Tibial nerve (tissue), 4 donors: Measurements from ENCODE around the gene PCA3. TPM values are rescaled to one million over a fixed set of nuclear protein-coding genes. Genes with fewer than 3 reads are reported as not detected.

ENCODE experiments used
- DNase-seq, 2 donors: peaks; one replicate each; pipeline ENCODE4 v3.0.0-alpha.2; 2019; ENCODE audit warnings: low spot score in 2 of 2
- H3K27ac ChIP-seq, 4 donors: fragments of 200-600 bp; sonication (generic) in 3 of 4; one replicate each; pipeline ENCODE4 v1.5.1; 2017 to 2019; ENCODE audit warnings: mild to moderate bottlenecking in 1 of 4
- H3K27me3 ChIP-seq, 2 donors: fragments of 200-600 bp; sonication (generic) in 1 of 2; one replicate each; pipeline versions ENCODE4 v1.5.1 to v1.6.0; 2017 to 2019
- H3K36me3 ChIP-seq, 3 donors: fragments of 200-600 bp; sonication (generic); one replicate each; pipeline ENCODE4 v1.5.1; 2018 to 2019
- H3K4me1 ChIP-seq, 4 donors: fragments of 200-600 bp; sonication (generic) in 3 of 4; one replicate each; pipeline ENCODE4 v1.5.1; 2017 to 2019
- H3K4me3 ChIP-seq, 4 donors: fragments of 200-600 bp; sonication (generic) in 3 of 4; one replicate each; pipeline ENCODE4 v1.5.1; 2017 to 2019; ENCODE audit warnings: mild to moderate bottlenecking in 1 of 4, moderate library complexity in 1 of 4
- H3K9me3 ChIP-seq, 4 donors: fragments of 200-600 bp; sonication (generic) in 3 of 4; one replicate each; pipeline ENCODE4 v1.5.1; 2017 to 2019
- EP300 ChIP-seq, 2 donors: sonication (generic); formaldehyde crosslinking; IDR thresholded peaks; one replicate each; pipeline ENCODE4 v1.6.1; 2017; ENCODE audit warnings: antibody characterized with exemption in 2 of 2, mild to moderate bottlenecking in 1 of 2
- POLR2A ChIP-seq, 2 donors: fragments of 450-650 bp; IDR thresholded peaks; one replicate each; pipeline ENCODE4 v1.6.1; 2017; ENCODE audit warnings: antibody characterized with exemption in 2 of 2, mild to moderate bottlenecking in 2 of 2, moderate library complexity in 2 of 2
- WGBS, 2 donors: methylation state at CpG; one replicate each; pipeline ENCODE4 v1.1.5; 2018; 5-methylcytosine and 5-hydroxymethylcytosine counted together
- total RNA-seq, 4 donors: library from RNA; depleted of rRNA; stranded (reverse); fragments of >200 nt; gene quantifications; one replicate each; pipeline ENCODE4 v1.1.0, GENCODE V29; 2016
- TF ChIP-seq, protein P1 (sequence below), 5 experiments: fragments of 200-600 bp in 3 of 5; fragments of 450-650 bp in 2 of 5; sonication (generic) in 3 of 5; IDR thresholded peaks; one replicate each; pipeline ENCODE4 v1.5.1; 2016 to 2019; ENCODE audit warnings: antibody characterized with exemption in 5 of 5, mild to moderate bottlenecking in 3 of 5, moderate library complexity in 2 of 5

The PCA3 gene
- total RNA-seq, 4 donors from 2014 or later: under 0.01 TPM; not detected in 3

DNA sequence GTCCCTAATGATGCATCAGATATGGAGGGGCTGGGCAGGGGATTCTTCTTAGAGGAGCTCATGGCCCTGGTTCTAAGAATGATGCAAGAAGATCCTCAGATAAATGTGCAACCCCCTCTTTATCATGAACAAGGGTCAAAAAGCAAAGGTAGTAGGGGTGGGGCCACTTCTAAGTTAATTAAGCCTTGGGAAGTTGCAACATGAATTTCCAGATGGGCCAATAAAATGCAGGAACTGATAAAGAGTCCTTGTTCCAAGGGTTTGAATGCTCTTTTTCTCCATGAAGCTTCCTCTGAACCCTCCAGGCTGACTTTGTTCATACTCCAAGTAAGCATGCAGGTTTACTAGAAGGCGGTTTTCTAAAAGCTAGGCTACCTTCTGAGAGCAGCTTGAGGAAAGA, 25.6 kb downstream of the PCA3 start:
- 90 to 94% methylated on average over 1 of the region's 1 CpG for WGBS, 2 donors
- no peaks in the 10 kb centered on the region for H3K36me3 ChIP-seq
- TF ChIP-seq, protein P1, sequence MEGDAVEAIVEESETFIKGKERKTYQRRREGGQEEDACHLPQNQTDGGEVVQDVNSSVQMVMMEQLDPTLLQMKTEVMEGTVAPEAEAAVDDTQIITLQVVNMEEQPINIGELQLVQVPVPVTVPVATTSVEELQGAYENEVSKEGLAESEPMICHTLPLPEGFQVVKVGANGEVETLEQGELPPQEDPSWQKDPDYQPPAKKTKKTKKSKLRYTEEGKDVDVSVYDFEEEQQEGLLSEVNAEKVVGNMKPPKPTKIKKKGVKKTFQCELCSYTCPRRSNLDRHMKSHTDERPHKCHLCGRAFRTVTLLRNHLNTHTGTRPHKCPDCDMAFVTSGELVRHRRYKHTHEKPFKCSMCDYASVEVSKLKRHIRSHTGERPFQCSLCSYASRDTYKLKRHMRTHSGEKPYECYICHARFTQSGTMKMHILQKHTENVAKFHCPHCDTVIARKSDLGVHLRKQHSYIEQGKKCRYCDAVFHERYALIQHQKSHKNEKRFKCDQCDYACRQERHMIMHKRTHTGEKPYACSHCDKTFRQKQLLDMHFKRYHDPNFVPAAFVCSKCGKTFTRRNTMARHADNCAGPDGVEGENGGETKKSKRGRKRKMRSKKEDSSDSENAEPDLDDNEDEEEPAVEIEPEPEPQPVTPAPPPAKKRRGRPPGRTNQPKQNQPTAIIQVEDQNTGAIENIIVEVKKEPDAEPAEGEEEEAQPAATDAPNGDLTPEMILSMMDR (IDR thresholded peaks at IDR 0.05): no peak
- TF ChIP-seq POLR2A (IDR thresholded peaks at IDR 0.05): no peak
- no peak for TF ChIP-seq EP300 (IDR thresholded peaks at IDR 0.05)
- H3K27ac ChIP-seq: no peak overlapping the region
- no peak overlapping the region for H3K4me3 ChIP-seq
- no peaks in the 10 kb centered on the region for H3K9me3 ChIP-seq
- DNase-seq: no peak
- H3K27me3 ChIP-seq: no peaks in the 10 kb centered on the region
- no peaks in the 10 kb centered on the region for H3K4me1 ChIP-seq

DNA sequence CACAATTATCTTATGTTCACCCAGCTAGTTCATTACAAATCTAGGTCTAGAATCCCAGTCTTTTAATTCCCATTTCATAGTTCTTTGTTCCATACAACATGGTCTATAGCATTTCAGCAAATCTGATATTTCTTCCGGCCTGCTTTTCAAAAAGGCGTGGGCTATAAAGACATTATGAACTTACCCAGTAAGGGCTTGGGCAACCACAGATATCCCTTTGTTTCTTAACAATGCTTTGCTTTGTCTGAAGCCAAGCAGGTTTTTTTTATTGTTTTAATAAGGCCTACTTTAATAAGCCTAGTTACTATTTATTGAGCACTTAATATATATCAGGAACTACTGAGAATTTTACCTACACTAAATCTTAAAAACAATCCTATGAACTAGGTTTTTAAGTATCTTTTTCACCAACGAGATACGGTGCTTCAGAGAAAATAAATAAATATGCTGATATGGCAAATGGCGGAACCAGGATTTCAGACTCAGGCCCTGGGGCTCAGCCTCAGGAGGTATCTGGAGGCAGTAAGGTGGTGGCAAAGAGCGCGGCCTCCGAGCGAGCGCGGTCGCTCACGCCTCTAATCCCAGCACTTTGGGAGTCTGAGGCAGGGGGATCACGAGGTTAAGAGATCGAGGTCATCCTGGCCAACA, 29.7 kb downstream of the PCA3 start:
- Histone ChIP-seq H3K4me3 (no peak overlapping the region), H3K27ac (no peak overlapping the region), H3K4me1 (no peaks in the 10 kb centered on the region), H3K36me3 (no peaks in the 10 kb centered on the region), H3K27me3 (no peaks in the 10 kb centered on the region), H3K9me3 (no peaks in the 10 kb centered on the region)
- WGBS, 2 donors: 85 to 88% methylated on average over 15 of the region's 15 CpGs
- DNase-seq: no peak
- TF ChIP-seq, protein P1 (IDR thresholded peaks at IDR 0.05): no peak
- TF ChIP-seq POLR2A (IDR thresholded peaks at IDR 0.05) (no peak), EP300 (IDR thresholded peaks at IDR 0.05) (no peak)

DNA sequence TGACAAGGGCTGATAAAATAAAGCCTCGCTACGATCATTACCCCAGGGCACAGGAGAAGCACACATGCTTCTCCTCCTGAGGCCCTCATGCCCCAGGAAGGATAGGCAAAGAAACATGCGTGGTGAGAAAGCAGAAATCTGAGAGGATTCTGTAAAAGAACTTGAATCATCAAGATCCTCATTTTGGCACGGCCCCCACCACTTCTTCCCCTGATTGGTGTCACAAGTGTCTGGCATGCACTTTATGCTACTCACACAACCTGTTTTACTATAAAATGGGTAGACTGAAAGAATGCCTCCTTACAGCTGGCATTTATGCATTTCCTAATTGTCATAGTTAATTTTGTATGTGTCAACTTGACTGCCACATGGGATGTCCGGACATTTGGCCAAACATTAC, 32.1 kb downstream of the PCA3 start:
- Histone ChIP-seq H3K36me3 (no peaks in the 10 kb centered on the region), H3K27me3 (no peaks in the 10 kb centered on the region), H3K27ac (no peak overlapping the region), H3K4me1 (no peaks in the 10 kb centered on the region), H3K4me3 (no peak overlapping the region), H3K9me3 (no peaks in the 10 kb centered on the region)
- DNase-seq: no peak
- 78 to 91% methylated on average over 5 of the region's 5 CpGs for WGBS, 2 donors
- TF ChIP-seq, protein P1 (IDR thresholded peaks at IDR 0.05): no peak
- TF ChIP-seq EP300 (IDR thresholded peaks at IDR 0.05) (no peak), POLR2A (IDR thresholded peaks at IDR 0.05) (no peak)

DNA sequence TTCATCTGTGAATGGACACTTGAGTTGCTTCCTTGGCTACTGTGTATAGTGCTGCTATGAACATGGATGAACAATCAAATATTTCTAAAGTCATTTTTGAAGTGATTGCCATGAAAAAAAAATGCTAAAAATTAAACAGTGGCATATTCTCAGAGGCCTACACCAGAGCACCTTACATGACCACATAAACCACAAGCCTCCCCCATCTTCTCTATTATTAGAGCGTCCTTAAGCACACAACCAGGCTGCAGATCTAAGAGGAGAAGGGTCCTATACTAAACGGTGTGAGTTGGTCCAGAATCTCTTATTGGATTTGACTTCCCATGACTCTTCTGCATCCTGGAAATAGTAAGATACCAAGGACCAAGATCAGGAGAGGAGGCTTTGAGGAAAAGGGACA, 34.3 kb downstream of the PCA3 start:
- DNase-seq: no peak
- no peaks in the 10 kb centered on the region for H3K27me3 ChIP-seq
- no peak overlapping the region for H3K27ac ChIP-seq
- 66 to 80% methylated on average over 2 of the region's 2 CpGs for WGBS, 2 donors
- TF ChIP-seq EP300 (IDR thresholded peaks at IDR 0.05) (no peak), POLR2A (IDR thresholded peaks at IDR 0.05) (no peak)
- TF ChIP-seq, protein P1 (IDR thresholded peaks at IDR 0.05): no peak
- no peaks in the 10 kb centered on the region for H3K36me3 ChIP-seq
- no peak overlapping the region for H3K4me3 ChIP-seq
- H3K9me3 ChIP-seq: no peaks in the 10 kb centered on the region
- H3K4me1 ChIP-seq: no peaks in the 10 kb centered on the region

DNA sequence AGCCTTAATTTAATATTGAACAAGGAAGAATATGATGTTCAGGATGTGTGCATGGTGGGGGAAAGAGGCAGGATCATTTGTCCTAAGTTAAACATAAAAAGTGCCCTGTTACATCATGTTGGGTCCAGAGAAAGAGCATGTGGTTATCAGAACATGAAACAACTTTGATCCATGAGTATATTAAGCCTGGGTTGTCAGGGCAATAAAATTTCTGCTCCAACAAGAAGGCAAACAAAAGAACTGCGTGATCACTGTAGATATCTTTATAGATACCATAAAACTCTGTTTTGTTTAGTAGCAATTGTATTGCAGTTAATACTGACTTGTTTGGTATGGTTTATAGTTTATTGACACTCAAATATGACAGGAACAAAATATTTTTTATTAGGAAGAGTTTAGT, 35.2 kb downstream of the PCA3 start:
- Histone ChIP-seq H3K27ac (no peak overlapping the region), H3K4me1 (no peaks in the 10 kb centered on the region), H3K9me3 (no peaks in the 10 kb centered on the region), H3K36me3 (no peaks in the 10 kb centered on the region), H3K4me3 (no peak overlapping the region), H3K27me3 (no peaks in the 10 kb centered on the region)
- no peak for DNase-seq
- TF ChIP-seq, protein P1 (IDR thresholded peaks at IDR 0.05): no peak
- no peak for TF ChIP-seq EP300 (IDR thresholded peaks at IDR 0.05)
- no peak for TF ChIP-seq POLR2A (IDR thresholded peaks at IDR 0.05)
- WGBS, 2 donors: 86 to 93% methylated on average over 1 of the region's 1 CpG
